Measurements from ENCODE around the gene MAPKAP1.
"Not testable (repeated sequence)": the region's sequence is repeated elsewhere in the genome, so short reads cannot be mapped to it uniquely, and the experiment has no call there.

MAPKAP1 gene

GRCh38 chr9:125404733-125405132, 302.3 kb downstream of the MAPKAP1 start:
- no peak for DNase-seq

- DNase-seq: no peak
These were observed 306.0 kb downstream of the MAPKAP1 start for GRCh38 chr9:125400725-125401716.

DNA sequence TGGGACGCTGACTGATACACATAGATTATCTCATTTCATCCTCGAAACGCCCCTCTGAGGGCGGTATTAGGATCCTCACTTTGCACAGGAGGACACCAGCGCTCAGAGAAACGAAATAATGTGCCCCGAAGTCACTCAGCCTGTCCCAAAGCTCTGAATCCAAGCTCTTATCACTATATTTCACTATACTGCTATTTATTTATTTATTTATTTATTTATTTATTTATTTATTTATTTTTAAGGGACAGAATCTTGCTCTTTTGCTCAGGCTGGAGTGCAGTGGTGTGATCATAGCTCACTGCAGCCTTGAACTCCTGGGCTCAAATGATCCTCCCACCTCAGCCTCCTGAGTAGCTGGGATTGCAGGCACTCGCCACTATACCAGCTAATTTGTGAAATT, 306.8 kb downstream of the MAPKAP1 start:
- DNase-seq: not testable (repeated sequence)

GRCh38 chr9:125399666-125400065, 307.3 kb downstream of the MAPKAP1 start:
- DNase-seq: no peak

GRCh38 chr9:125399165-125399564, 307.8 kb downstream of the MAPKAP1 start:
- no peak for DNase-seq

GRCh38 chr9:125398243-125398642, 308.8 kb downstream of the MAPKAP1 start:
- DNase-seq: no peak

DNA sequence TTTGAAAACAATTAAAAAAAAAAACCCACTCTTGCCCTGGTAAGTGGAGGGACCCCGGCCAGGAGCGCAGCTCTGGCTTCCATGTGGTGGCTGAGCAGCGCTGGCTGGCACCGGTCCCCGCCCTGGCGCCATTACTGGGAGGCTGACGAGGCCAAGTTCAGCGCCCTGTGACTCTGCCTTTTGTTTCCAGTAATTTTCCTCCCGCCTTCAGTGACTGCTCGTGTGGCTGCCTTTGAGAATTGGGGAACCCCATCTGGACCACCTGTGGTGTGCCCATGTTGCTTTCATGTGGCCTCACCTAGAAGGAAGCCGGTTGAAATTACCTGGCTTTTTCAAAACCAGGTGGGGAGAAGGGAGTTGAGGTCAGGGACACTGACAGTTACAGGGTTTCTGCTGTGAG, 309.3 kb downstream of the MAPKAP1 start:
- peak in 1 of 2 experiments; percentile 71 for DNase-seq

DNA sequence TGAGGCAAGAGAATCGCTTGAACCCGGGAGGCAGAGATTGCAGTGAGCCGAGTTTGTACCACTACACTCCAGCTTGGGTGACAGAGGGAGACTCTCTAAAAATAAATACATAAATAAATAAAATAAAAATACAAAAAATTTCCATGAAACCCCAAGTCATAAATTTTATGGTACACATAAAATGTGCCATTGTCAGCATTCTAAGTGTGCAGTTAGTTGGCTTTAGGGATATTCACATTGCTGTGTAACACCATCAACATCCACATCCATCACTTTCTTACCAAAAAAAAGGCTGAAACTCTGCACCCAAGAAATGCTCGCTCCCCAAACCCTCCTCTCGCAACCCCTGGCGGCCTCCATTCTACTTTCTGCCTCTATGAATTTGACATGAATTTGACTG, 310.2 kb downstream of the MAPKAP1 start:
- DNase-seq: no peak

GRCh38 chr9:125393426-125393825, 313.6 kb downstream of the MAPKAP1 start:
- no peak for DNase-seq

DNA sequence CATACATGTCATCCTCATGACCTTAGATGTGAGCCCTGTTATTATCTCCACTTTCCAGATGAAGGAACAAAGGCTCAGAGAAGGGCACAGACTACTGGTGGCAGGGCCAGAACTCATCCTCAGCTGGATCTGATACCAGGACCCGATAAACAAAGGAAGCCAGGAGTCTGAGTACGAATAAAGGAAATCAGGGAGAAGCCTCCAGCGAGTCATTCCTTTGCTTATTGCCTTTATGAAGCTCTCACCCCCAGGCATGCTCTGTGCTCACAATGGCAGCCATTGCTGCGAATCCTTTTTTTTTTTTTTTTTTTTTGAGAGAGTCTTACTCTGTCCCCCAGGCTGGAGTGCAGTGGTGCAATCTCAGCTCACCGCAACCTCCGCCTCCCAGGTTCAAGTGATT, 315.3 kb downstream of the MAPKAP1 start:
- DNase-seq: no peak

GRCh38 chr9:125388978-125389377, 318.0 kb downstream of the MAPKAP1 start:
- no peak for DNase-seq

GRCh38 chr9:125387861-125388524, 319.0 kb downstream of the MAPKAP1 start:
- DNase-seq: no peak

All from NCI-H2081 (cell line).